Gastrocnemius medialis (tissue), 4 donors: ENCODE measurements around the gene ISG15.

Experiments used
- CTCF ChIP-seq, 5 experiments: fragments of 450-650 bp in 3 of 5; fragments of 200-600 bp in 2 of 5; sonication (generic) in 2 of 5; IDR thresholded peaks in 4 of 5; conservative IDR thresholded peaks in 1 of 5; 1 replicate in 4 of 5; 2 replicates in 1 of 5; pipeline ENCODE4 v1.5.1; 2016 to 2019; ENCODE audit warnings: antibody characterized with exemption in 5 of 5, mild to moderate bottlenecking in 3 of 5, moderate library complexity in 3 of 5
- POLR2A ChIP-seq, 2 donors: fragments of 450-650 bp; IDR thresholded peaks; one replicate each; pipeline ENCODE4 v1.6.1; 2017; ENCODE audit warnings: antibody characterized with exemption in 2 of 2, mild to moderate bottlenecking in 2 of 2, moderate library complexity in 2 of 2

DNA sequence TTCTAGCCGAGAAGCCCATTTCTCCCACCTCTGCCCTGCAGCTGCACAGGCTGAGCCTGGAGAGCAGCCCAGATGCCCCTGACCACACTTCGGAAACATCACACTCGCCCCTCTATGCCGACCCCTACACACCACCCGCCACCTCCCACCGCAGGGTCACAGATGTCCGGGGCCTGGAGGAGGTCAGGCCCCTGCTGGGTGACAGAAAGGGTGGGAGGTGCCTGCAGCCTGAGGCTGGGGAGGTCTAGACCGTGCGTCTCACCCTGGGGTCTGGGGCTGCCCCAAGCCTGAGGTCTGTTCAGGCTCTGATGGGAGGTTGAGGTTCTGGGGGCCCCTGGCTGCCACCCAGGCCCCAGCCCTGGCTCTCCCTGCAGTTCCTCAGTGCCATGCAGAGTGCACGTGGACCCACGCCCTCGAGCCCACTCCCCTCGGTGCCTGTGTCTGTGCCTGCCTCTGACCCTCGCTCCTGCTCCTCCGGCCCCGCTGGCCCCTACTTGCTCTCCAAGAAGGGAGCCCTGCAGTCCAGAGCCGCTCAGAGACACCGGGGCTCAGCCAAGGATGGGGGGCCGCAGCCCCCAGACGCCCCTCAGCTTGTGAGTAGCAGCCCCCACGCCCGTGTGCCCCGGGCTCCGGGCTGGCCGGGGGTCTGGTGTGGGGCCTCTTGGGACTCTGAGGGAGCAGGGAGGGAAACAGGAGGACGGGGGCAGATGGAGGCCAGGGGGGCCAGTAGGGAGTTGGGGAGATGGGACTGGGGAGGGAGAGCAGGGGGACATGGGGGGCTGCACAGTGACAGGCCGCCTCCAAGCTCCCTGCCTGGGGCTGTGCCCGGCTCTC is 39.6 kb upstream of the ISG15 start:
- no peak for TF ChIP-seq CTCF (IDR thresholded peaks at IDR 0.05 in 4 of 5, conservative IDR thresholded peaks at IDR 0.05 in 1 of 5)
- no peak for TF ChIP-seq POLR2A (IDR thresholded peaks at IDR 0.05)
